ENCODE results near the gene ZNF814.
"Not testable (repeated sequence)": the region's sequence is repeated elsewhere in the genome, so short reads cannot be mapped to it uniquely, and the experiment has no call there.

DNA sequence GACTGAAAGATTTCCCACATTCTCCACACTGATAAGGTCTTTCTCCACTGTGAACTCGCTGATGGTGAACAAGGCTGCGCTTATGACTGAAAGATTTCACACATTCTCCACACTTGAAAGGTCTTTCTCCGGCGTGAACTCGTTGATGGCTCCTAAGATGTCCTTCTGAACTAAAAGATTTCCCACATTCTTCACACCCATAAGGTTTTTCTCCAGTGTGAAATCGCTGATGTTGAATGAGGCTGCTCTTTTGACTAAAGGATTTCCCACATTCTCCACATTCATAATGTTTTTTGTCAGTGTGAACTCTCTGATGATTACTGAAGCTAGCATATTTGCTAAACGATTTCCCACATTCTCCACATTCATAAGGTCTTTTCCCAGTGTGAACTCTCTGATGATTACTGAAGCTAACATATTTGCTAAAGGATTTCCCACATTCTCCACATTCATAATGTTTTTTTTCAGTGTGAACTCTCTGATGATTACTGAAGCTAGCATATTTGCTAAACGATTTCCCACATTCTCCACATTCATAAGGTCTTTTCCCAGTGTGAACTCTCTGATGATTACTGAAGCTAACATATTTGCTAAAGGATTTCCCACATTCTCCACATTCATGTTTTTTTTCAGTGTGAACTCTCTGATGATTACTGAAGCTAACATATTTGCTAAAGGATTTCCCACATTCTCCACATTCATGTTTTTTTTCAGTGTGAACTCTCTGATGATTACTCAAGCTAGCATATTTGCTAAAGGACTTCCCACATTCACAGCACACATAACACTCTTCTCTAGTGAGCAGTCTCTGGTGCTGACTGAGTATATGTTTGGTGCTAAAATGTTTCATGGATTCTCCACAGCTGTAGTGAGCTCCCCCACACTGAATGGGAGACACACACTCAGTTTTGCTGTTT is 14.7 kb downstream of the ZNF814 start:
- not testable (repeated sequence) for TF ChIP-seq CTCF (IDR thresholded peaks at IDR 0.05; ENCODE audit: low read length); EZH2 (optimal IDR thresholded peaks at IDR 0.05; ENCODE audit: low read depth, low read length); EZH2phosphoT487 (IDR thresholded peaks at IDR 0.05; ENCODE audit: low read length)
